ENCODE measurements around the gene RAB3B.
"Not testable (repeated sequence)": the region's sequence is repeated elsewhere in the genome, so short reads cannot be mapped to it uniquely, and the experiment has no call there.

The RAB3B gene

GRCh38 chr1:51989582-51990477 lies 670 bp downstream of the RAB3B start:
- DNase-seq (ENCODE audit: low read depth, low spot score), result no peak

- DNase-seq (ENCODE audit: low read depth, low spot score), result no peak
Measured at GRCh38 chr1:51988254-51988653, 2.2 kb downstream of the RAB3B start.

GRCh38 chr1:51986718-51987117 lies 3.8 kb downstream of the RAB3B start:
- DNase-seq (ENCODE audit: low read depth, low spot score), result no peak

GRCh38 chr1:51982161-51982560 lies 8.3 kb downstream of the RAB3B start:
- no peak for DNase-seq (ENCODE audit: low read depth, low spot score)

- no peak for DNase-seq (ENCODE audit: low read depth, low spot score)
Measured at GRCh38 chr1:51981555-51981954, 8.9 kb downstream of the RAB3B start.

- no peak for DNase-seq (ENCODE audit: low read depth, low spot score)
Measured at GRCh38 chr1:51978099-51978498, 12.4 kb downstream of the RAB3B start.

GRCh38 chr1:51976846-51977602 lies 13.5 kb downstream of the RAB3B start:
- DNase-seq (ENCODE audit: low read depth, low spot score), result no peak

- no peak for DNase-seq (ENCODE audit: low read depth, low spot score)
Measured at GRCh38 chr1:51973587-51974474, 16.7 kb downstream of the RAB3B start.

GRCh38 chr1:51969038-51969705 lies 21.3 kb downstream of the RAB3B start:
- DNase-seq (ENCODE audit: low read depth, low spot score), result no peak

GRCh38 chr1:51968632-51969031 lies 21.9 kb downstream of the RAB3B start:
- DNase-seq (ENCODE audit: low read depth, low spot score), result no peak

- DNase-seq (ENCODE audit: low read depth, low spot score), result not testable (repeated sequence)
Measured at GRCh38 chr1:51967213-51967791, 23.2 kb downstream of the RAB3B start.

GRCh38 chr1:51966559-51966958 lies 23.9 kb downstream of the RAB3B start:
- DNase-seq (ENCODE audit: low read depth, low spot score), result no peak

GRCh38 chr1:51964309-51964696 lies 26.2 kb downstream of the RAB3B start:
- DNase-seq (ENCODE audit: low read depth, low spot score), result no peak

- DNase-seq (ENCODE audit: low read depth, low spot score), result no peak
Measured at GRCh38 chr1:51963592-51964308, 26.8 kb downstream of the RAB3B start.

GRCh38 chr1:51962486-51963356 lies 27.8 kb downstream of the RAB3B start:
- no peak for DNase-seq (ENCODE audit: low read depth, low spot score)

GRCh38 chr1:51961954-51962353 lies 28.5 kb downstream of the RAB3B start:
- DNase-seq (ENCODE audit: low read depth, low spot score), result no peak

- no peak for DNase-seq (ENCODE audit: low read depth, low spot score)
Measured at GRCh38 chr1:51961231-51961630, 29.3 kb downstream of the RAB3B start.

- no peak for DNase-seq (ENCODE audit: low read depth, low spot score)
Measured at GRCh38 chr1:51960262-51960661, 30.2 kb downstream of the RAB3B start.

GRCh38 chr1:51958824-51959223 lies 31.7 kb downstream of the RAB3B start:
- DNase-seq (ENCODE audit: low read depth, low spot score), result no peak
